Stimulated activated CD4-positive, alpha-beta T cell treated with anti-CD3 and anti-CD28 coated beads, Interleukin-4, amount 100 ng/mL, for 1 hour (primary cell): ENCODE measurements around the gene AFF2.

ENCODE experiments used
- DNase-seq: peaks from one replicate; pipeline ENCODE4 v3.0.0-alpha.2; 2020

The AFF2 gene

DNA sequence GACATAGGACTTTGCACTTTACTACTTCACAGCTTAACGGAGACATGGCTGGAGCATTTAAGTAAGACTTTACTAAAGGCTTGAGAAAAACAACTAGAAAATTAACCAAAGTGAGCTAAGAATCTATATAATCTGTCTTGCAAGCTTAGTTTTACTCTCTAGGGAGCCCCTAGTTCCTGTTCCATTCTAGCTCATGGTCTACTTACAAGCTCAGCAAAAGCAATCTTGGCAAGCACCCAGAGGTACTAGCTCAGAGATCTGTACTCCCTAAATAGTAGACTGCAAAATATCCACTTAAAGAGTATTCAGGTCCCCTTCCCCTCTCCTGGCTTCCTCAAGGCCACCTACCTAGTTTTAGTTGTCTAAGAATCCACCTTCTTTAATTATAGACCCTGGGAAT lies 535.7 kb downstream of the AFF2 start:
- no peak for DNase-seq

DNA sequence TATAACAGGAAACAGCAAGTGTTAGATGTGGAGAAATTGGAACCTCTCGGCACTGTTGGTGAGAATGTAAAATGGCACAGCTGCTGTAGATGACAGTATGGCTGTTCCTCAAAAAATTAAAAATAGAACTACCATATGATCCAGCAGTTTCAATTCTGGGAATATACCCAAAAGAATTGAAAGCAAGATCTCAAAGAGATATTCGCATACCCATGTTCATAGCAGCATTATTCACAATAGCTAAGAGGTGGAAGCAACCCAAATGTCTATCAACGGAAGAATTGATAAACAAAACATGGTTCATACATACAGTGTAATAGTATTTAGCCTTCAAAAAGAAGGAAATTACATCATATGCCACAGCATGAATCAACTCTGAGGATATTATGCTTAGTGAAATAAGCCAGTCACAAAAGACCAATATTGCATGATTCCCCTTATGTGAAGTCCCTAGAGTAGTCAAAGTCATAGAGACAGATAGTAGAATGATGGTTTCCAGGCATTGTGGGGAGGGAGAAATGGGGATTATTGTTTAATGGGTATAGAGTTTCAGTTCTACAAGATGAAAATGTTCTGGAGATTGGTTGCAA lies 537.0 kb downstream of the AFF2 start:
- DNase-seq, result no peak

DNA sequence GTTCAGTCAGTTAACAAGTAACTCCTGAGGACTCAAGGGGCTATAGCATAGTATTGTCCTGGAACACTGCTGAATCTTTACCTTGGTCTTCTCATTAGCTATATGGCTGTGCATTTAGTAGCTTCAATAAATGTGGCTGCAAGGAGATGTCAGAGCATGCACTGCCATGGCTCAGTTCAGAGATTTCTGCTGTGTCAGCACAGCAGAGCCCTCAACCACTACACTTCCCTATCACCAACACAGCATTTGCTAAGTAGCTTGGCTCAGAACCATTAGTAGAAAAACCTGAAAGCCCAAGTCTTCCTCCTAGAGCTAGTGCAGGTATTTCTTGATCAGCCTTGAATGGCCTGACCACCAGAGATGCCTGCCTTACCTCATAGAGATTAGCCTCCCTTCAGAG lies 538.6 kb downstream of the AFF2 start:
- DNase-seq, result no peak

DNA sequence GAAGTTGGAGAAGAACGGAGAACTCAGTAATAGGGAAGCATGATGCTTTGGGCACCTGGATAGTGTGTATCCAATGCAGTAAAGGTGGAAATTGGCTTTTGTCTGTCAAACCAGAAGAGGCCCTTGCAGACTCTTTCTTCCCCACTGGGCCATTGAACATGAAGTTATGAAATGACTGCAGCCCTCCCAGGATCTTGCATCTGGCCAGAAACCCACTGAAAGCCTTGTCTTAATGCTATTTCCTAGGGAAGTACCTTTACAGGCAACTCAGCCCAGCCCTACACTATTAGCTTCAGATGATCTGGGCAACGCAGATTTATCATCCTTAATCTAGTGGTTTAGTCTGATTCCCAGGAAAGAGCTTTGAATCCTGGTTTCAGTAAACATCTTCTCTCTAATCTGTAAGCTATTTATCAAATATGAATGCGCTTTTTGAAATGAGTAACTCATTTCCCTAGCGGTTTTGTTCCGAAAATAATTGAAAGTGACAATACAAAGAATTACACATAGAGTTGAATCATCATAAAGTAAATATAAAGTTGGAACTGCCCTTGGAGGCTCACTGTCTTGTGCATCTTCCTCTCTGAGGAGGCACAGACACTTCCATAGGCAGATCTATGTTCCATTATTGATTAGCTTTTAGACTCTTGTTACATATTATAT lies 540.6 kb downstream of the AFF2 start:
- DNase-seq, result no peak

DNA sequence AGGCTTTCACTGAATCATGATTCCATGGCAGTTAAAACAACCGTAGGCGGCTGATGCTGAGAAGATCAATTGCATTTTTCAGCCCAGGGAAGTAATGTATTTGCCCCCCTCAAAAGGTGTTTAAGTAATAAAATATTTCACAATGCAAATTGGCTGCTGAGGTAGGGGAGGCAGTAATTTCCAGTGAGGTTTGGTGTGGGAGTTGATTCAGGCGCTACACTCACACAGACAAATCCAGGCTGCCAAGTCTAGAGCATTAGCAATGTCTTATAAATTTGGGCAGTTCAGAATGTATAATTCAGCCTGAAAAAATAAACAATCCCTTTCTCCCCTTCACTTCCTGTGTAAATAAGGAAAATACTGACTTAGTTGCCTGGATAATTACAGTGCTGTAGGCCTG lies 543.0 kb downstream of the AFF2 start:
- no peak for DNase-seq

DNA sequence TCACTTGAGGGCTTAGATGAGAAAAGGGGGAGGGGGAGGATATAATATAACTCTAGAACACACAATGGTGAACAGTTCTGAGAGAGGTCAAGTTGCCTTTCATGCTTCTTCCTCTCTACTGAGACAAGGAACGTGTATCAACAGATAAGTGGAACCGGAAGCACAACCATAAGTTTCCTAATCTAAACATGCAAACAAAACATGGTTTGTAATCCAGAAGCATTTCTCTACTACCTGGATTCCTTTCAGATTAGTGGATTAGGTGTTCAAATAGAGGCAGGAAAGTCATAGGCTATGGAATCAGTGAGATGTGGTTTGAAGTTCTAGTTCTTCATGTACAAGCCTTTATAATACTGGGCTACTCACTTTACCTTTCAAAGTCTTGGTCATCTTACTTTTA lies 544.1 kb downstream of the AFF2 start:
- DNase-seq, result no peak

DNA sequence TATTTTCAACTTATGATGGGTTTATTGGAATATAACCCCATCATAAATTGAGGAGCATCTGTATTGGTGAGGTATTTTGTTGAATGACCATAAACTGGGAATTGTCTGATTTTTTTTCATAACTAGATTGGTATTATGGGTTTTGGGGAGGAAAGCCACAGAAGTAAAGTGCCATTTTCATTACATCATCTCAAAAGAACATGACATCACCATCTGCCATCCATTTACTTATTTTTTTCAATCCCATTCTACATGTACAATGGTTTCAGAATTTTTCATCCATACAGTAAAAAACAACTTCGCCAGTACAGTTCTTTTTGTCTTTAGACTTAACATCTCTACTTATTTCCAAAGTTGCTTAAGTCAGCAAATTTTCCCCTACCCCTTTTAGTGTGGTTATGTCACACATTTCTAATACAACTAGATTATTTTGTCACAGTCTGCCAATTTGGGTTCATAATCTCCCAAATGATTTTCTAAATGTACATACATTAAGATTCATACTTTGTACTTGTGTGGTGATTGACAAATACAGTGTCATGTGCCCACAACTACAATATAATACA lies 545.3 kb downstream of the AFF2 start:
- DNase-seq, result no peak
